A549 (cell line): Measurements from ENCODE around the gene ADI1. TPM values are rescaled to one million over a fixed set of nuclear protein-coding genes. Genes with fewer than 3 reads are reported as not detected.
A peak's percentile ranks its signal among the peaks of the same experiment; 100 is the strongest.

Experiments
- ATAC-seq, 2 experiments: fragments of 200-7000 bp in 1 of 2; fragments of >200 bp in 1 of 2; cut with Nextera tagmentation in 1 of 2; cut with Tn5 transposase in 1 of 2; 3 replicates each; pipeline versions ENCODE4 v1.8.0 to v1.9.1; 2018 to 2020; ENCODE audit warnings: mild to moderate bottlenecking in 1 of 2, moderate library complexity in 1 of 2
- CTCF ChIA-PET: fragments of 300-600 bp; sonication (Branson Sonifier 250); formaldehyde crosslinking; extraction: SDS; loops from one replicate; lab custom pipeline; 2021; ENCODE audit warnings: antibody characterized with exemption, inconsistent platforms; lab: Yijun Ruan, JAX
- POLR2A ChIA-PET: fragments of 350-600 bp; formaldehyde crosslinking; extraction: SDS; loops from one replicate; lab custom pipeline; 2021; ENCODE audit warnings: antibody characterized with exemption, inconsistent platforms; lab: Yijun Ruan, JAX
- DNase-seq, 2 experiments: peaks; one replicate each; pipeline versions ENCODE4 v3.0.0 to v3.0.0-alpha.2; 2011 to 2016; ENCODE audit warnings: low read depth in 1 of 2, low spot score in 1 of 2
- FAIRE-seq: peaks from 2 replicates; lab custom pipeline; 2011; peaks lifted over from hg19 to GRCh38; lab: Jason Lieb, UNC
- H3K27ac ChIP-seq, 2 experiments: fragments of >200 bp; sonication (Bioruptor Twin); formaldehyde crosslinking; 3 replicates each; pipeline ENCODE4 v1.5.1; 2016 to 2017
- H3K4me1 ChIP-seq: fragments of >200 bp; sonication (Bioruptor Twin); formaldehyde crosslinking; 3 replicates; pipeline ENCODE4 v1.6.1; 2016
- H3K4me2 ChIP-seq: fragments of >200 bp; sonication (Bioruptor Twin); formaldehyde crosslinking; 3 replicates; pipeline ENCODE4 v1.6.1; 2016
- H3K4me3 ChIP-seq: fragments of >200 bp; sonication (Bioruptor Twin); formaldehyde crosslinking; 3 replicates; pipeline ENCODE4 v1.5.1; 2016
- H3K9me3 ChIP-seq: fragments of >200 bp; sonication (Bioruptor Twin); formaldehyde crosslinking; 3 replicates; pipeline ENCODE4 v1.6.1; 2016
- EHF ChIP-seq: fragments of 250-450 bp; sonication (Bioruptor Pico); IDR thresholded peaks from 2 replicates; pipeline ENCODE4 v1.5.0; 2020; ENCODE audit warnings: mild to moderate bottlenecking
- ESRRA ChIP-seq: fragments of 150-350 bp; IDR thresholded peaks from 2 replicates; pipeline ENCODE4 v1.6.1; 2014; ENCODE audit warnings: mild to moderate bottlenecking, low read length, borderline replicate concordance
- FOSL2 ChIP-seq, 2 experiments: fragments of 450-650 bp in 1 of 2; fragments of >200 bp in 1 of 2; sonication (Bioruptor Twin) in 1 of 2; formaldehyde crosslinking; IDR thresholded peaks; 2 replicates each; pipeline versions ENCODE4 v1.5.0 to v1.6.1; 2016 to 2020; ENCODE audit warnings: mild to moderate bottlenecking in 1 of 2, moderate library complexity in 1 of 2
- GATA3 ChIP-seq: IDR thresholded peaks from 2 replicates; pipeline ENCODE4 v1.6.1; 2012; ENCODE audit warnings: borderline replicate concordance
- JUNB ChIP-seq: fragments of >200 bp; sonication (Bioruptor Twin); formaldehyde crosslinking; IDR thresholded peaks from 2 replicates; pipeline ENCODE4 v1.6.1; 2016
- KDM1A ChIP-seq: fragments of 200-600 bp; sonication (generic); IDR thresholded peaks from 2 replicates; pipeline ENCODE4 v1.6.1; 2016; ENCODE audit warnings: low read depth, mild to moderate bottlenecking
- MAFK ChIP-seq: fragments of 450-650 bp; IDR thresholded peaks from 2 replicates; pipeline ENCODE4 v1.6.1; 2014; ENCODE audit not compliant: partially characterized antibody
- MYC ChIP-seq: IDR thresholded peaks from 2 replicates; pipeline ENCODE4 v1.6.1; 2012; ENCODE audit warnings: mild to moderate bottlenecking, inconsistent platforms, low read length, improper control_type of control experiment, borderline replicate concordance
- POLR2A ChIP-seq: IDR thresholded peaks from 2 replicates; pipeline ENCODE4 v1.6.1; 2012; ENCODE audit warnings: mild to moderate bottlenecking, low read length
- RAD21 ChIP-seq, 2 experiments: fragments of >200 bp in 1 of 2; sonication (Bioruptor Twin) in 1 of 2; formaldehyde crosslinking in 1 of 2; IDR thresholded peaks in 1 of 2; conservative IDR thresholded peaks in 1 of 2; 2 replicates in 1 of 2; 3 replicates in 1 of 2; pipeline ENCODE4 v1.6.1; 2012 to 2018; ENCODE audit warnings: inconsistent platforms in 1 of 2
- ZFP36 ChIP-seq: fragments of 450-650 bp; IDR thresholded peaks from 2 replicates; pipeline ENCODE4 v1.6.1; 2014; ENCODE audit warnings: borderline replicate concordance; ENCODE audit not compliant: partially characterized antibody
- ZNF302 ChIP-seq: fragments of 250-450 bp; sonication (Bioruptor Pico); IDR thresholded peaks from 2 replicates; pipeline ENCODE4 v1.9.0; 2021; ENCODE audit warnings: inconsistent platforms, mild to moderate bottlenecking, moderate library complexity
- WGBS: methylation state at CpG from one replicate; pipeline ENCODE4 v1.1.6; 2017; ENCODE audit errors: missing lambda C conversion rate; 5-methylcytosine and 5-hydroxymethylcytosine counted together
- polyA plus RNA-seq, 4 experiments: library from polyadenylated mRNA; depleted of rRNA in 3 of 4; stranded (reverse); fragments of >200 nt; fragmentation: RNase III in 1 of 4; extraction: RNeasy Plus Mini Kit Qiagen cat#74134 plus additional on column Dnase treatment in 1 of 4; gene quantifications; 2 replicates in 3 of 4; 3 replicates in 1 of 4; pipeline ENCODE4 v1.2.3, GENCODE V29; 2011 to 2017
- TF ChIP-seq, protein P1 (sequence below): fragments of 200-600 bp; sonication (generic); IDR thresholded peaks from 2 replicates; pipeline ENCODE4 v1.6.1; 2016; ENCODE audit warnings: antibody characterized with exemption, mild to moderate bottlenecking, moderate library complexity
- TF ChIP-seq, protein P2 (sequence below): fragments of 150-350 bp; IDR thresholded peaks from 2 replicates; pipeline ENCODE4 v1.6.1; 2014; ENCODE audit warnings: low read depth, mild to moderate bottlenecking, low read length
- TF ChIP-seq, protein P3 (sequence below): fragments of >200 bp; sonication (Bioruptor Twin); formaldehyde crosslinking; IDR thresholded peaks from 3 replicates; pipeline ENCODE4 v1.5.1; 2016
- TF ChIP-seq, protein P4 (sequence below): fragments of 250-450 bp; sonication (Bioruptor Pico); IDR thresholded peaks from 2 replicates; pipeline ENCODE4 v1.5.0; 2020; ENCODE audit warnings: low read depth, mild to moderate bottlenecking, moderate library complexity
- TF ChIP-seq, protein P5 (sequence below): IDR thresholded peaks from 2 replicates; pipeline ENCODE4 v1.6.1; 2012

ADI1 gene
- polyA plus RNA-seq, 2 of the 4 experiments (the other 2 are of a cell fraction), result 47.9 to 84.6 TPM

DNA sequence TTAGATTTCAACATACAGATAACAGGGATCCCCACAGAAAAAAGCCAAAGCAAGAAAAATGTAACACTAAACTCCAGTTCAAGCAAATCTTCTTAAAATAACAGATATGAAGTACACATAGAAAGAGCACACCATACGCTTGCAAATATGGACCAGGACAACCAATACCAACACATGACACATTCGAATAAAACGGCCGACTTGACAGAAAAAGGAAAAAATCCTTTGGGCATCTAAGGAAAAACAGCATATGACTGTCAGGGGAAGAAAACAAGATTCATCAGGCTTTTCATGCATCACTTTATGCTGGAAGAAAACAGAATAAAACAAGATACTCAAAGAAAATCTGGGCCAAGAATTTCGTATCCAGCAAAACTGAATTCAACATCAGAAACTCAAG lies 22.8 kb upstream of the ADI1 start:
- FAIRE-seq (no peak), ATAC-seq (no peak), DNase-seq (no peak)
- TF ChIP-seq ZNF302 (CRISPR knock-in tag) (no peak), MAFK (peak; percentile 91)
- TF ChIP-seq, protein P1, sequence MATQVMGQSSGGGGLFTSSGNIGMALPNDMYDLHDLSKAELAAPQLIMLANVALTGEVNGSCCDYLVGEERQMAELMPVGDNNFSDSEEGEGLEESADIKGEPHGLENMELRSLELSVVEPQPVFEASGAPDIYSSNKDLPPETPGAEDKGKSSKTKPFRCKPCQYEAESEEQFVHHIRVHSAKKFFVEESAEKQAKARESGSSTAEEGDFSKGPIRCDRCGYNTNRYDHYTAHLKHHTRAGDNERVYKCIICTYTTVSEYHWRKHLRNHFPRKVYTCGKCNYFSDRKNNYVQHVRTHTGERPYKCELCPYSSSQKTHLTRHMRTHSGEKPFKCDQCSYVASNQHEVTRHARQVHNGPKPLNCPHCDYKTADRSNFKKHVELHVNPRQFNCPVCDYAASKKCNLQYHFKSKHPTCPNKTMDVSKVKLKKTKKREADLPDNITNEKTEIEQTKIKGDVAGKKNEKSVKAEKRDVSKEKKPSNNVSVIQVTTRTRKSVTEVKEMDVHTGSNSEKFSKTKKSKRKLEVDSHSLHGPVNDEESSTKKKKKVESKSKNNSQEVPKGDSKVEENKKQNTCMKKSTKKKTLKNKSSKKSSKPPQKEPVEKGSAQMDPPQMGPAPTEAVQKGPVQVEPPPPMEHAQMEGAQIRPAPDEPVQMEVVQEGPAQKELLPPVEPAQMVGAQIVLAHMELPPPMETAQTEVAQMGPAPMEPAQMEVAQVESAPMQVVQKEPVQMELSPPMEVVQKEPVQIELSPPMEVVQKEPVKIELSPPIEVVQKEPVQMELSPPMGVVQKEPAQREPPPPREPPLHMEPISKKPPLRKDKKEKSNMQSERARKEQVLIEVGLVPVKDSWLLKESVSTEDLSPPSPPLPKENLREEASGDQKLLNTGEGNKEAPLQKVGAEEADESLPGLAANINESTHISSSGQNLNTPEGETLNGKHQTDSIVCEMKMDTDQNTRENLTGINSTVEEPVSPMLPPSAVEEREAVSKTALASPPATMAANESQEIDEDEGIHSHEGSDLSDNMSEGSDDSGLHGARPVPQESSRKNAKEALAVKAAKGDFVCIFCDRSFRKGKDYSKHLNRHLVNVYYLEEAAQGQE, result no peak
- no peaks in the 10 kb centered on the region for H3K9me3 ChIP-seq
- peaks cover 2% of the 10 kb centered on the region; the same call in 2 of the 3 replicates for H3K4me1 ChIP-seq
- no peak overlapping the region for H3K4me3 ChIP-seq
- 91% methylated on average over 5 of the region's 5 CpGs for WGBS
- POLR2A ChIA-PET, result interaction anchor here (1.4 kb wide), 1 partner anchor 16 kb away, joined by 4 read pairs; the partner anchor contains the start of gene RNASEH1
- no peak overlapping the region for H3K4me2 ChIP-seq
- no peak overlapping the region for H3K27ac ChIP-seq
- CTCF ChIA-PET, result interaction anchor here (1.0 kb wide), 1 partner anchor 109 kb away, joined by 4 read pairs; no protein-coding TSS in a partner anchor

DNA sequence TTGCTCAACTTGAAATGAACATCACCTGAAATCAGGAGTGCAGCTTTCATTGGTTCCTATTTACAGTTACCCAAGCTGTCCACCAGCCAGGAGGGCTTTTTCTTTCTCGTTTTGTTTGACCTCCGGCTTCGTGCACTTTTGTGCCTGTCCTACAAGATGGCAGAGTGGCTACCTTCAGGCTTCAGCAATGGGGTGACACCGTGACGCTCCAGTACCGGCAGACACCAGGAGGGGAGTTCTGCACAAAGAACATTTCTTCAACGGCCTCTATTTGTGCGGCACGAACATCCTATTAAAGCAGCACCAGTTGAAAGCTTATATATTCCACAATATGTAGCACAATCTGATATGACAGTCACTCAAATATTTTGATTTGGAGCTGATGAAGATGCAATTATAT lies 20.5 kb upstream of the ADI1 start:
- POLR2A ChIA-PET, result interaction anchor here (0.5 to 1.6 kb wide), 2 partner anchors 18 to 154 kb away, joined by 8 to 12 read pairs; partner anchors contain the start of gene RNASEH1
- FAIRE-seq, result no peak
- CTCF ChIA-PET, result interaction anchor here (1.0 to 1.5 kb wide), 3 partner anchors 15 to 18 kb away, joined by 3 to 4 read pairs (median 4); no protein-coding TSS in a partner anchor

DNA sequence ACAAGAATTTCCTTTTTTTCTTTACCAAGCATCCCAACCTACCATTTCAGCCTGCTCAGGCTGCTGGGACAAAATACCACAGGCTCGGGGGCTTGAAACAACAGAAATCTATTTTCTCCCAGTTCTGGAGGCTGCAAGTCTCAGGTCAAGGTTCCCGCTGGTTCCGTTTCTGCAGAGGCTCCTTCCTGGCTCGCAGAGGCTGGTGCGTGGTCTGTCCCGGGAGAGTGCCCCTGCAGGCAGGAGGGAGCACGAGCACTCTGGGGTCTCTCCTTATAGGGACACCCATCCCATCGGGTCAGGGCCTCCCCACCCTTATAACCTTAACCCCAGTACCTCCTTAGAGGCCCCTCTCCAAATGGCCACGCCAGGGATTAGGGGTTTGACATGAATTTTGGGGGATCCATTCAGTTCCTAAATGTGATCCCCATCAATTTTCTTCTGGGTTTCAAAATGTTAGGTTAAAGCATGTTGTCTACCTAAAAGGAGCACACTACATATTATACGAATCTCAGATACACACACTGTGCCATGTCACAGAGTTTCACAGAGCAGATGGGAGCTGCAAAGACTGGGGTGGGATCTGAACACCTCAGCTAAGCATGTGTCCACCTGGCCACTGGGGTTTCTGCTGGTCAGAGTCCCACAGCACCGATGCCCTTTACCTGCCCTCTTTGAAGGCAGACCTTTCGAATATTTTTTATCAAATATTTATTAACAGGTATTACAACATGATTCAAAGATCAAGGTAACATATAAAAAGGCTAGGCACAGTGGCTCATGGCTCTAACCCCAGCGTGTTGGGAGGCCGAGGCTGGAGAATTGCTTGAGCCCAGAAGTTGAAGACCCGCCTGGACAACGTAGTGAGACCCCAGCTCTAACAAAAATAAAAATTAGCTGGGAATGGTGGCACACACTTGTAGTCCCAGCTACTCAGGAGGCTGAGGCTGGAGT lies 17.6 kb upstream of the ADI1 start:
- CTCF ChIA-PET, result interaction anchor here (0.7 to 3.4 kb wide), 17 partner anchors 8 to 117 kb away, joined by 3 to 25 read pairs (median 4); partner anchors contain the start of gene RNASEH1
- ATAC-seq (peak; percentile 87 to 92), FAIRE-seq (no peak), DNase-seq (peak; percentile 72 to 81)
- Histone ChIP-seq H3K4me3 (peak overlapping the region; percentile 45), H3K4me2 (peak overlapping the region; percentile 90), H3K4me1 (peaks cover 18% of the 10 kb centered on the region), H3K9me3 (no peaks in the 10 kb centered on the region), H3K27ac (peak overlapping the region; percentile 80 to 88)
- peak in 1 of 2 experiments; percentile 8; a peak in 1 of 5 replicates for TF ChIP-seq RAD21 (conservative IDR thresholded peaks at IDR 0.05 in 1 of 2, IDR thresholded peaks at IDR 0.05 in 1 of 2)
- TF ChIP-seq POLR2A, result no peak
- TF ChIP-seq ESRRA, result no peak
- TF ChIP-seq FOSL2 (IDR thresholded peaks at IDR 0.05), result no peak
- no peak for TF ChIP-seq FOSL2 (CRISPR knock-in tag; IDR thresholded peaks at IDR 0.05)
- TF ChIP-seq ZNF302 (CRISPR knock-in tag), result no peak
- TF ChIP-seq, protein P2, sequence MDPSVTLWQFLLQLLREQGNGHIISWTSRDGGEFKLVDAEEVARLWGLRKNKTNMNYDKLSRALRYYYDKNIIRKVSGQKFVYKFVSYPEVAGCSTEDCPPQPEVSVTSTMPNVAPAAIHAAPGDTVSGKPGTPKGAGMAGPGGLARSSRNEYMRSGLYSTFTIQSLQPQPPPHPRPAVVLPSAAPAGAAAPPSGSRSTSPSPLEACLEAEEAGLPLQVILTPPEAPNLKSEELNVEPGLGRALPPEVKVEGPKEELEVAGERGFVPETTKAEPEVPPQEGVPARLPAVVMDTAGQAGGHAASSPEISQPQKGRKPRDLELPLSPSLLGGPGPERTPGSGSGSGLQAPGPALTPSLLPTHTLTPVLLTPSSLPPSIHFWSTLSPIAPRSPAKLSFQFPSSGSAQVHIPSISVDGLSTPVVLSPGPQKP, result no peak
- no peak for TF ChIP-seq MYC
- TF ChIP-seq, protein P3, sequence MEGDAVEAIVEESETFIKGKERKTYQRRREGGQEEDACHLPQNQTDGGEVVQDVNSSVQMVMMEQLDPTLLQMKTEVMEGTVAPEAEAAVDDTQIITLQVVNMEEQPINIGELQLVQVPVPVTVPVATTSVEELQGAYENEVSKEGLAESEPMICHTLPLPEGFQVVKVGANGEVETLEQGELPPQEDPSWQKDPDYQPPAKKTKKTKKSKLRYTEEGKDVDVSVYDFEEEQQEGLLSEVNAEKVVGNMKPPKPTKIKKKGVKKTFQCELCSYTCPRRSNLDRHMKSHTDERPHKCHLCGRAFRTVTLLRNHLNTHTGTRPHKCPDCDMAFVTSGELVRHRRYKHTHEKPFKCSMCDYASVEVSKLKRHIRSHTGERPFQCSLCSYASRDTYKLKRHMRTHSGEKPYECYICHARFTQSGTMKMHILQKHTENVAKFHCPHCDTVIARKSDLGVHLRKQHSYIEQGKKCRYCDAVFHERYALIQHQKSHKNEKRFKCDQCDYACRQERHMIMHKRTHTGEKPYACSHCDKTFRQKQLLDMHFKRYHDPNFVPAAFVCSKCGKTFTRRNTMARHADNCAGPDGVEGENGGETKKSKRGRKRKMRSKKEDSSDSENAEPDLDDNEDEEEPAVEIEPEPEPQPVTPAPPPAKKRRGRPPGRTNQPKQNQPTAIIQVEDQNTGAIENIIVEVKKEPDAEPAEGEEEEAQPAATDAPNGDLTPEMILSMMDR, result peak; percentile 43; the same call in 2 of the 3 replicates
- TF ChIP-seq EHF (CRISPR knock-in tag), result no peak
- no peak for TF ChIP-seq ZFP36
- TF ChIP-seq, protein P4, sequence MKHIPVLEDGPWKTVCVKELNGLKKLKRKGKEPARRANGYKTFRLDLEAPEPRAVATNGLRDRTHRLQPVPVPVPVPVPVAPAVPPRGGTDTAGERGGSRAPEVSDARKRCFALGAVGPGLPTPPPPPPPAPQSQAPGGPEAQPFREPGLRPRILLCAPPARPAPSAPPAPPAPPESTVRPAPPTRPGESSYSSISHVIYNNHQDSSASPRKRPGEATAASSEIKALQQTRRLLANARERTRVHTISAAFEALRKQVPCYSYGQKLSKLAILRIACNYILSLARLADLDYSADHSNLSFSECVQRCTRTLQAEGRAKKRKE (CRISPR knock-in tag), result no peak
- TF ChIP-seq, protein P5, sequence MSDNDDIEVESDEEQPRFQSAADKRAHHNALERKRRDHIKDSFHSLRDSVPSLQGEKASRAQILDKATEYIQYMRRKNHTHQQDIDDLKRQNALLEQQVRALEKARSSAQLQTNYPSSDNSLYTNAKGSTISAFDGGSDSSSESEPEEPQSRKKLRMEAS, result 0 out of 2 replicates have a peak, but pooled peaks have one; percentile 20
- 49% methylated on average over 16 of the region's 16 CpGs for WGBS
- POLR2A ChIA-PET, result interaction anchor here (0.7 to 2.1 kb wide), 3 partner anchors 18 to 708 kb away, joined by 3 to 12 read pairs (median 5); partner anchors contain the start of gene RNASEH1

More for the DNA sequence above, 20.5 kb upstream of the ADI1 start:
- no peak overlapping the region for H3K4me2 ChIP-seq
- no peak for TF ChIP-seq JUNB
- no peak for TF ChIP-seq KDM1A
- TF ChIP-seq GATA3, result no peak
- no peak overlapping the region for H3K27ac ChIP-seq
- ATAC-seq (no peak), DNase-seq (peak in 1 of 2 experiments; percentile 29)
- H3K4me1 ChIP-seq, result peaks cover 18% of the 10 kb centered on the region
- WGBS, result 88% methylated on average over 9 of the region's 9 CpGs
- no peak overlapping the region for H3K4me3 ChIP-seq
- H3K9me3 ChIP-seq, result no peaks in the 10 kb centered on the region
